Measurements from ENCODE around the gene TMEM243.
"Not testable (repeated sequence)": the region's sequence is repeated elsewhere in the genome, so short reads cannot be mapped to it uniquely, and the experiment has no call there.

Gene TMEM243

DNA sequence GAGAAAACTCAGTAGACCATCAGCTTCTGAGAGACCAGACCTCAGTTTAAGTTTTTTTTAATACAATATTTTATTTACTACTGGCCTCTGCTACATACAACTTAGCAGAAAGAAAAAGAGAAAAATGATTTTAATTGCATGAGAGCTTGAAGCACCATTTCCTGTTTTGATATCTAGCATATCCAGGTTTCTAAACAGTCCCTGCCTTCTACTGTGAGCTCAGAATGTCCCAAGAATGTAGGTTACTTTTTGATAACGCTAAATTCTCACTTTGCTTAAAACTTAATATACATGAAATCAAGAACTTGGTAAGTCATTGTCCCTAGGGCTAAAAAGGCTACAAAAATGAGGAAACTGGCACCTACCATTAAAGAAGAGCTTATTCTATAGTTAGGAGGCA lies 7.0 kb downstream of the TMEM243 start:
- H3K4me3 ChIP-seq (replicated peaks; ENCODE audit: low read depth, low read length), result no peak overlapping the region
- no peak for DNase-seq (ENCODE audit: low read depth)

DNA sequence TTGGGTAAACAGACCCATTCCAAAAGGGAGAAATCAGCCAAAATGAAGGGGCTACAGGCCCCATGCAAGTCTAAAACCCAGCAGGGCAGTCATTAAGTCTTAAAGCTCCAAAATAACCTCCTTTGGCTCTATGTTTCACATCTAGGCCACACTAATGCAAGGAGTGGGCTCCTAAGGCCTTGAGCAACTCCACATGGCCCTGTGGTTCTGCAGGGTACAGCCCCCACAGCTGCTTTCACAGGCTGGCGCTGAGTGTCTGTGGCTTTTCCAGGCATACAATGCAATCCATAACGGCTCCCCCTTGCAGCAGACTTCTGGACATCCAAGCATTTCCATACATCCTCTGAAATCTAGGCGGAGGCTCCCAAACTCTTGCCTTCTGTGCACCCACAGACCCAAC lies 9.0 kb downstream of the TMEM243 start:
- TF ChIP-seq, protein P1, sequence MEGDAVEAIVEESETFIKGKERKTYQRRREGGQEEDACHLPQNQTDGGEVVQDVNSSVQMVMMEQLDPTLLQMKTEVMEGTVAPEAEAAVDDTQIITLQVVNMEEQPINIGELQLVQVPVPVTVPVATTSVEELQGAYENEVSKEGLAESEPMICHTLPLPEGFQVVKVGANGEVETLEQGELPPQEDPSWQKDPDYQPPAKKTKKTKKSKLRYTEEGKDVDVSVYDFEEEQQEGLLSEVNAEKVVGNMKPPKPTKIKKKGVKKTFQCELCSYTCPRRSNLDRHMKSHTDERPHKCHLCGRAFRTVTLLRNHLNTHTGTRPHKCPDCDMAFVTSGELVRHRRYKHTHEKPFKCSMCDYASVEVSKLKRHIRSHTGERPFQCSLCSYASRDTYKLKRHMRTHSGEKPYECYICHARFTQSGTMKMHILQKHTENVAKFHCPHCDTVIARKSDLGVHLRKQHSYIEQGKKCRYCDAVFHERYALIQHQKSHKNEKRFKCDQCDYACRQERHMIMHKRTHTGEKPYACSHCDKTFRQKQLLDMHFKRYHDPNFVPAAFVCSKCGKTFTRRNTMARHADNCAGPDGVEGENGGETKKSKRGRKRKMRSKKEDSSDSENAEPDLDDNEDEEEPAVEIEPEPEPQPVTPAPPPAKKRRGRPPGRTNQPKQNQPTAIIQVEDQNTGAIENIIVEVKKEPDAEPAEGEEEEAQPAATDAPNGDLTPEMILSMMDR (IDR thresholded peaks at IDR 0.05; ENCODE audit: low read length, missing control alignments), result no peak
- no peak for DNase-seq (ENCODE audit: low read depth)
- no peak overlapping the region for H3K4me3 ChIP-seq (replicated peaks; ENCODE audit: low read depth, low read length)

More for the DNA sequence above, 7.0 kb downstream of the TMEM243 start:
- TF ChIP-seq, protein P1 (IDR thresholded peaks at IDR 0.05; ENCODE audit: low read length, missing control alignments), result no peak

DNA sequence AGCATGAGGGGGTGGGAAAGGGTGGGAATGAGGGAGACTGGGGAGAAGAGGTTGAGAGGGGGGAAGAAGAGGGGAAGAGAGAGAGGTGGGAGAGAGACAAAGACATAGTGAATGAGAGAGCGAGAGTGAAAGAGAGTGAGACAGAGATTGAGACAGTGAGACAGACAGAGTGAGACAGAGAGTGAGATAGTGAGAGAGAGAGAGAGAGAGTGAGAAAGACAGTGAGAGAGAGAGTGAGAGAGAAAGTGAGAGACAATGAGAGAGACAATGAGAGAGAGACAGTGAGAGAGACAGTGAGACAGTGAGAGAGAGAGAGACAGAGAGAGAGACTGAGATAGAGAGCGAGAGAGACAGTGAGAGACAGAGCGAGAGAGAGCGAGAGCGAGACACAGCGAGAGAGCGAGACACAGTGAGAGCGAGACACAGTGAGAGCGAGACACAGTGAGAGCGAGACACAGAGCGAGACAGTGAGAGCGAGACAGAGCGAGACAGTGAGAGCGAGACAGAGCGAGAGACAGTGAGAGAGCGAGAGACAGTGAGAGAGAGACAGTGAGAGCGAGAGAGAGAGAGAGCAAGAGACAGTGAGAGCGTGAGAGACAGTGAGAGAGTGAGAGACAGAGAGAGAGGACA lies 10.1 kb downstream of the TMEM243 start:
- no peak for DNase-seq (ENCODE audit: low read depth)
- TF ChIP-seq, protein P1 (IDR thresholded peaks at IDR 0.05; ENCODE audit: low read length, missing control alignments), result no peak

DNA sequence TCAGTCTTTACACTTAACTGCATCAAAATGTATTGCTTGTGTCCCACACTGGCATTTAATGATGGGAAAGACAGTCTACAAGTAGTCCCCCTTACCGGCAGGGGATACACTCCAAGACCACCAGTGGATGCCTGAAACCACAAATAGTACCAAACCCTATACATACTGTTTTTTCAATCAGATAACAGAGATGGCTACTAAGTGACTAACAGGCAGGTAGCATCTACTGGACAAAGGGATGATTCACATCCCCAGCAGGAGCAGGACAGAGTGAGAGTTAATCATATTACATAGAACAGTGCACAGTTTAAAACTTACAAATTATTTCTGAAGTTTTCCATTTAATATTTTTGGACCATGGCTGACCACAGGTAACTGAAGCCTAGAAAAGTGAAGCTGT lies 13.2 kb downstream of the TMEM243 start:
- no peak for DNase-seq (ENCODE audit: low read depth)
- H3K4me3 ChIP-seq (replicated peaks; ENCODE audit: low read depth, low read length), result no peak overlapping the region
- TF ChIP-seq, protein P1 (IDR thresholded peaks at IDR 0.05; ENCODE audit: low read length, missing control alignments), result no peak

More for the DNA sequence above, 10.1 kb downstream of the TMEM243 start:
- no peak overlapping the region for H3K4me3 ChIP-seq (replicated peaks; ENCODE audit: low read depth, low read length)

DNA sequence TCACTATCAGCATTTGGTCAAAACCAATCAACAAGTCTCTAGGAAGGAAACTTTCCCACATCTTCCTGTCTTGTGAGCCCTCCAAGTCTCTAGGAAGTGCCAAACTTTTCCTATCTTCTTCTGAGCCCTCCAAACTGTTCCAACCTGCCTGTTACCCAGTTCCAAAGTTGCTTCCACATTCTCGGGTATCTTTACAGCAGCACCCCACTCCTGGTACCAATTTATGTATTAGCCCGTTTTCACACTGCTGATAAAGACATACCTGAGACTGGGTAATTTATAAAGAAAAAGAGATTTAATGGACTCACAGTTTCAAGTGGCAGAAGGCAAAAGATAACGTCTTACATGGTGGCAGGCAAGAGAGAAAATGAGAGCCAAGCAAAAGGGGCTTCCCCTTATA lies 13.8 kb downstream of the TMEM243 start:
- not testable (repeated sequence) for H3K4me3 ChIP-seq (replicated peaks; ENCODE audit: low read depth, low read length); DNase-seq (ENCODE audit: low read depth)

DNA sequence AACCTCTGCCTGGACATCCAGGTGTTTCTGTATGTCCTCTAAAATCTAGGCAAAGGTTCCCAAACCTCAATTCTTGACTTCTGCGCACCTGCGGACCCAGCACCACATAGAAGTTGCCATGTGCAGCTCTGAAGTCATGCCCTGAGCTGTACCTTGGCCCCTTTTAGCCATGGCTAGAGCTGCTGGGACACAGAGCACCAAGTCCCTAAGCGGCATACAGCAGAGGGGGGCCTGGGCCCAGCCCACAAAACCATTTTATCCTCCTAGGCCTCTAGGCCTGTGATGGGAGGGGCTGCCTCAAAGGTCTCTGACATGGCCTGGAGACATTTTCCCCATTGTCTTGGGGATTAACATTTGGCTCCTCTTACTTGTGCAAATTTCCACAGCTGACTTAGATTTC lies 14.6 kb downstream of the TMEM243 start:
- DNase-seq (ENCODE audit: low read depth), result no peak

DNA sequence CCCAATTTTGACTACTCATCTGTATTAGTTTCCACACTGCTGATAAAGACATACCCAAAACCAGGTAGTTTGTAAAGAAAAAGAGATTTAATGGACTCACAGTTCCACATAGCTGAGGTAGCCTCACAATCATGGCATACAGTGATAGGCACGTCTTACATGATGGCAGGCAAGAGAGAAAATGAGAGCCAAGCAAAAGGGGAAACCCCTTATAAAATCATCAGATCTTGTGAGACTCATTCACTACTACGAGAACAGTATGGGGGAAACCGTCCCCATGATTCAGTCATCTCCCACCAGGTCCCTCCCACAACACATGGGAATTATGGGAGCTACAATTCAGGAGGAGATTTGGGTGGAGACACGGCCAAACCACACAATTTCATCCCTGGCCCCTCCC lies 15.6 kb downstream of the TMEM243 start:
- not testable (repeated sequence) for H3K4me3 ChIP-seq (replicated peaks; ENCODE audit: low read depth, low read length); DNase-seq (ENCODE audit: low read depth)

More for the DNA sequence above, 14.6 kb downstream of the TMEM243 start:
- H3K4me3 ChIP-seq (replicated peaks; ENCODE audit: low read depth, low read length), result no peak overlapping the region
- TF ChIP-seq, protein P1 (IDR thresholded peaks at IDR 0.05; ENCODE audit: low read length, missing control alignments), result no peak

DNA sequence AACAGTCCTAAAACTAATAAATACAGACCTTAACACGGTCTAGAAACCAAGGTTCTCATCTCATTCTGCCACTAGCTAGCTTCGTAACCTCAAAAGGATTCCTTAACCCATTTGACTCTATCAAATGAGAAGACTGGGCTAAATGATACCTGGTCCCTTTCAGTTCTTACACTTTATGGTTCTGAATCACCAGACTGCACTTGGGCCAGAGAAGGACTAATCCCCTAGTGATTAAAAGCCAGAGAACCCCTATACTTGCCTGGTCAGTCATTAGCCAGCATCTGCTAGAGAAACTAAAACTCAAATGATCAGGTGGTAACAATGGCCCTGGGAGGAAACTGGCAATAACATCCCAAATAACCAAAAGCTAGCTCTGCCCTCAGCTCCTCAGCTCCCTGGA lies 16.8 kb downstream of the TMEM243 start:
- TF ChIP-seq, protein P1 (IDR thresholded peaks at IDR 0.05; ENCODE audit: low read length, missing control alignments), result no peak
- H3K4me3 ChIP-seq (replicated peaks; ENCODE audit: low read depth, low read length), result no peak overlapping the region
- DNase-seq (ENCODE audit: low read depth), result no peak

All from fibroblast of pulmonary artery (primary cell).